Adrenal gland (tissue), 5 donors: ENCODE measurements around the gene HAUS2.

Experiments used
- CTCF ChIP-seq, 6 experiments: fragments of 450-650 bp in 4 of 6; fragments of 200-600 bp in 2 of 6; sonication (generic) in 1 of 6; IDR thresholded peaks; 1 replicate in 5 of 6; 2 replicates in 1 of 6; pipeline versions ENCODE4 v1.5.1 to v1.8.0; 2016 to 2021; ENCODE audit warnings: antibody characterized with exemption in 6 of 6, mild to moderate bottlenecking in 2 of 6, moderate library complexity in 1 of 6
- POLR2A ChIP-seq, 2 donors: fragments of 450-650 bp; IDR thresholded peaks; one replicate each; pipeline ENCODE4 v1.6.1; 2017; ENCODE audit warnings: antibody characterized with exemption in 2 of 2, mild to moderate bottlenecking in 2 of 2, moderate library complexity in 1 of 2
- donor health status: DM: no; HTN: no; CAD: no.

GRCh38 chr15:42591238-42591934 lies 42.7 kb downstream of the HAUS2 start:
- TF ChIP-seq CTCF (IDR thresholded peaks at IDR 0.05) (peak; percentile 16 to 41 (median 36)), POLR2A (IDR thresholded peaks at IDR 0.05) (no peak)
